HUES48 (cell line): ENCODE measurements around the gene IL36G.

Experiments
- H3K27ac ChIP-seq: one replicate; pipeline ENCODE4 v1.7.0; 2013; ENCODE audit warnings: low read depth, low read length, inconsistent platforms
- H3K27me3 ChIP-seq: 2 replicates; pipeline ENCODE4 v1.6.1; 2013; ENCODE audit warnings: mild to moderate bottlenecking, low read length; ENCODE audit not compliant: control insufficient read depth, insufficient read depth
- H3K36me3 ChIP-seq: 2 replicates; pipeline ENCODE4 v1.6.1; 2013; ENCODE audit warnings: low read length; ENCODE audit not compliant: control insufficient read depth, insufficient read depth
- H3K4me1 ChIP-seq: 2 replicates; pipeline ENCODE4 v1.6.1; 2013; ENCODE audit warnings: mild to moderate bottlenecking, low read length; ENCODE audit not compliant: control insufficient read depth, insufficient read depth
- H3K4me3 ChIP-seq: 2 replicates; pipeline ENCODE4 v1.5.1; 2013; ENCODE audit warnings: mild to moderate bottlenecking, low read depth, low read length
- H3K9ac ChIP-seq: 2 replicates; pipeline ENCODE4 v1.6.1; 2013; ENCODE audit warnings: mild to moderate bottlenecking, low read depth, low read length, moderate library complexity
- H3K9me3 ChIP-seq: 2 replicates; pipeline ENCODE4 v1.6.1; 2013; ENCODE audit warnings: low read length; ENCODE audit not compliant: control insufficient read depth, insufficient read depth

Gene IL36G

DNA sequence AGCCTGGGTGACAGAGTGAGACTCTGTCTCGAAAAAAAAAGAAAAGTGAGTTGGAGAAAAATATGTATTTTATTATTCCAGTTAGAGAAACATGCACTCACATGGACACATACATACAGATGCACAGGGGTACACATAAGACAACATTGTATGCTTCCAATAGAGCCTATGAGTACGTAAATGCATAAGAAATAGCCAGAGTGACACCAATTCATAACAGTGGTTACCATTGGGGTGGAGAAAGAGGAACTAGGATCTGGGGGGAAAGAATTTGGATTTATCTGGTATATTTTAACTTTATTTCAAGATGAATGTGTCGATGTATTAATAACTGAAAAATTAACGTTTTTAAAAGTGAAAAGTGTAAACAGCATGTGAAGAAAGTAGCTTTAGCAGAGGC is 43.5 kb downstream of the IL36G start:
- Histone ChIP-seq H3K27ac (no peak overlapping the region), H3K27me3 (no peaks in the 10 kb centered on the region), H3K9me3 (peaks cover 15% of the 10 kb centered on the region), H3K9ac (no peak overlapping the region), H3K4me1 (no peaks in the 10 kb centered on the region), H3K36me3 (no peaks in the 10 kb centered on the region), H3K4me3 (no peak overlapping the region)

DNA sequence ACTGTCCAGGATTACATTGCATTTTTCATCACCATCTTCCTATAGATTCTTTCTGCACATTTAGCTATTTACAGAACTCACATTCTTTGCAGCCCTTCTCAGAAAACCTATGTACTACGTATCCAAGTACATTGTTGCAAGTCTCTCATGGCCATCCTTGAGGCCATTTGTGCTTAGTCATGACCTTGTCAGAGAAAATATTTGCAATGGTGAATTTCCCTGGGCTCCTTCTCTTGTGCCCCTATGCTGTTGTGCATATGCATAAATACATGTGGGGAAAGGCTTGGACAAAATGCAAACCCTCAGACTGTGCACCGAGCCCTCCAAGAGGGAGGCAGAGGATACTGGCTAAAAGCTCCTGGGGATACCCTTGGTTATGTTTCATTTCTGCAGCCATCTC is 47.0 kb downstream of the IL36G start:
- Histone ChIP-seq H3K9me3 (no peaks in the 10 kb centered on the region), H3K4me1 (peaks cover 13% of the 10 kb centered on the region; the same call in 1 of the 2 replicates), H3K36me3 (no peaks in the 10 kb centered on the region), H3K27ac (no peak overlapping the region), H3K9ac (no peak overlapping the region), H3K27me3 (no peaks in the 10 kb centered on the region), H3K4me3 (no peak overlapping the region)

- Histone ChIP-seq H3K4me3 (no peak overlapping the region), H3K4me1 (peaks cover 13% of the 10 kb centered on the region; the same call in 1 of the 2 replicates), H3K36me3 (no peaks in the 10 kb centered on the region), H3K9ac (no peak overlapping the region), H3K27ac (no peak overlapping the region), H3K9me3 (no peaks in the 10 kb centered on the region), H3K27me3 (no peaks in the 10 kb centered on the region)
Measured at GRCh38 chr2:113025737-113026136, 47.9 kb downstream of the IL36G start.

- Histone ChIP-seq H3K4me1 (peaks cover 13% of the 10 kb centered on the region; the same call in 1 of the 2 replicates), H3K36me3 (no peaks in the 10 kb centered on the region), H3K9me3 (no peaks in the 10 kb centered on the region), H3K9ac (no peak overlapping the region), H3K27ac (no peak overlapping the region), H3K4me3 (no peak overlapping the region), H3K27me3 (no peaks in the 10 kb centered on the region)
Measured at GRCh38 chr2:113027691-113028090, 49.9 kb downstream of the IL36G start.

DNA sequence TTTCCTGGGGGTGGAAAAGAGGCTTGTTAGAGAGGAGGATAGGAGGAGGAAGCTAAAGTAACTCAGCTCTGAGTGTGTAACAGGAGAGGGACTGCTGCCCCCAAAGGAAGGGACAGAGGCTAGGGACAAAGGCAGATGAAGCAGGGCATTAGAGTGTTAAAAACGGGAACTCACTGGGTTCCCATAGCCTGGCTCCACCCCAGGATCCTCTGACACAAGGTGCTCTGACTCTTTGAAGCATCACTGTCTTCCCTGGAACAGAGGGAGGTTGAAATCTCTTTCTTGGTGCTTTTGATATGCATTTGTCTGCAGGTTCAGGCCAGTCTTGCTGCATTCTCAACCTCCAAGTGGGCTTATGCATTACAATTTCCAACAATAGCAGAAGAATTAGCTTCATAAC is 50.3 kb downstream of the IL36G start:
- H3K27me3 ChIP-seq = no peaks in the 10 kb centered on the region
- no peak overlapping the region for H3K9ac ChIP-seq
- H3K4me3 ChIP-seq = no peak overlapping the region
- no peaks in the 10 kb centered on the region for H3K9me3 ChIP-seq
- peaks cover 13% of the 10 kb centered on the region; the same call in 1 of the 2 replicates for H3K4me1 ChIP-seq
- no peak overlapping the region for H3K27ac ChIP-seq
- H3K36me3 ChIP-seq = no peaks in the 10 kb centered on the region

GRCh38 chr2:113032737-113033136 is 54.9 kb downstream of the IL36G start:
- Histone ChIP-seq H3K4me3 (no peak overlapping the region), H3K9ac (no peak overlapping the region), H3K9me3 (no peaks in the 10 kb centered on the region), H3K36me3 (no peaks in the 10 kb centered on the region), H3K27me3 (no peaks in the 10 kb centered on the region), H3K4me1 (peaks cover 10% of the 10 kb centered on the region; the same call in 1 of the 2 replicates), H3K27ac (no peak overlapping the region)

- Histone ChIP-seq H3K4me1 (no peaks in the 10 kb centered on the region), H3K27ac (no peak overlapping the region), H3K36me3 (no peaks in the 10 kb centered on the region), H3K27me3 (no peaks in the 10 kb centered on the region), H3K9me3 (no peaks in the 10 kb centered on the region), H3K4me3 (no peak overlapping the region), H3K9ac (no peak overlapping the region)
Measured at GRCh38 chr2:113034016-113034415, 56.2 kb downstream of the IL36G start.
